Measurements from ENCODE around the gene KCNQ5. TPM values are rescaled to one million over a fixed set of nuclear protein-coding genes. Genes with fewer than 3 reads are reported as not detected.

Gene KCNQ5
- total RNA-seq, 4 donors from 2014 or later = 0.21 to 1.1 (median 0.59) TPM; not detected in 1

- no peak overlapping the region for H3K4me3 ChIP-seq
- H3K9me3 ChIP-seq = no peaks in the 10 kb centered on the region
- H3K27ac ChIP-seq = no peak overlapping the region
- WGBS, 2 donors = 59 to 61% methylated on average over 1 of the region's 1 CpG
- no peaks in the 10 kb centered on the region for H3K4me1 ChIP-seq
- no peaks in the 10 kb centered on the region for H3K27me3 ChIP-seq
- TF ChIP-seq POLR2A (IDR thresholded peaks at IDR 0.05) = no peak
- no peak for TF ChIP-seq CTCF (IDR thresholded peaks at IDR 0.05)
- no peak for TF ChIP-seq EP300 (IDR thresholded peaks at IDR 0.05)
- H3K36me3 ChIP-seq = no peaks in the 10 kb centered on the region
- no peak for DNase-seq (ENCODE audit: low spot score in 2 of 2)
These were observed 39.5 kb downstream of the KCNQ5 start for GRCh38 chr6:72661411-72661810.

GRCh38 chr6:72665599-72665998 lies 43.7 kb downstream of the KCNQ5 start:
- H3K4me3 ChIP-seq = no peak overlapping the region
- no peak for TF ChIP-seq CTCF (IDR thresholded peaks at IDR 0.05)
- TF ChIP-seq POLR2A (IDR thresholded peaks at IDR 0.05) = no peak
- TF ChIP-seq EP300 (IDR thresholded peaks at IDR 0.05) = no peak
- no peaks in the 10 kb centered on the region for H3K36me3 ChIP-seq
- H3K4me1 ChIP-seq = no peaks in the 10 kb centered on the region
- peaks cover 0 to 4% (median 0%) of the 10 kb centered on the region in 4 donors for H3K9me3 ChIP-seq
- H3K27ac ChIP-seq = no peak overlapping the region
- WGBS, 2 donors = 77 to 80% methylated on average over 3 of the region's 3 CpGs
- no peak for DNase-seq (ENCODE audit: low spot score in 2 of 2)
- no peaks in the 10 kb centered on the region for H3K27me3 ChIP-seq

DNA sequence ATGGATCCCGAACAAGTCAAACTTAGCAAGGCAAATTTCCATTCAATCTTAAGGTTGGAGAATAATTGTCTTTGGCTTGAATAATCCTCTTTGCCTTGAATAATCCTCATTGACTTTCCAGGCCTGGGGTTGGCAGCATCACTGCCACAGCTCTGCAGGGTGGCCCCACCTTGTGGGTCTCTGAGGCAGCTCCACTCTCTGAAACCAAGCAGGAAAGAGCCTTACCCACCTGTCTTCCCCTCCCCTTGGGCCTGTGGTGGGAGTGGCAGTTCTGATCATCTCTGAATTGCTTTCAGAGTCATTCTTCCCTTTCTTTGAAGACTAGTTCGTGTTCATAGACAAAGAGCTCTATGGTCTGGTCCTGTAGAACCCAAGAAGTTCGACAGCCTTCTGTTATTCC lies 47.5 kb downstream of the KCNQ5 start:
- WGBS, 2 donors = 87 to 89% methylated on average over 3 of the region's 3 CpGs
- H3K27me3 ChIP-seq = no peaks in the 10 kb centered on the region
- no peak overlapping the region for H3K4me3 ChIP-seq
- no peak overlapping the region for H3K27ac ChIP-seq
- DNase-seq (ENCODE audit: low spot score in 2 of 2) = no peak
- H3K36me3 ChIP-seq = no peaks in the 10 kb centered on the region
- no peaks in the 10 kb centered on the region for H3K4me1 ChIP-seq
- H3K9me3 ChIP-seq = peaks cover 0 to 4% (median 0%) of the 10 kb centered on the region in 4 donors
- no peak for TF ChIP-seq POLR2A (IDR thresholded peaks at IDR 0.05)
- TF ChIP-seq EP300 (IDR thresholded peaks at IDR 0.05) = no peak
- TF ChIP-seq CTCF (IDR thresholded peaks at IDR 0.05) = no peak

GRCh38 chr6:72672906-72673305 lies 51.0 kb downstream of the KCNQ5 start:
- H3K27ac ChIP-seq = no peak overlapping the region
- H3K27me3 ChIP-seq = no peaks in the 10 kb centered on the region
- no peak for DNase-seq (ENCODE audit: low spot score in 2 of 2)
- H3K4me3 ChIP-seq = no peak overlapping the region
- TF ChIP-seq POLR2A (IDR thresholded peaks at IDR 0.05) (no peak), CTCF (IDR thresholded peaks at IDR 0.05) (no peak), EP300 (IDR thresholded peaks at IDR 0.05) (no peak)
- H3K9me3 ChIP-seq = no peaks in the 10 kb centered on the region
- no peaks in the 10 kb centered on the region for H3K4me1 ChIP-seq
- no peaks in the 10 kb centered on the region for H3K36me3 ChIP-seq
- WGBS, 2 donors = 55 to 61% methylated on average over 1 of the region's 1 CpG

DNA sequence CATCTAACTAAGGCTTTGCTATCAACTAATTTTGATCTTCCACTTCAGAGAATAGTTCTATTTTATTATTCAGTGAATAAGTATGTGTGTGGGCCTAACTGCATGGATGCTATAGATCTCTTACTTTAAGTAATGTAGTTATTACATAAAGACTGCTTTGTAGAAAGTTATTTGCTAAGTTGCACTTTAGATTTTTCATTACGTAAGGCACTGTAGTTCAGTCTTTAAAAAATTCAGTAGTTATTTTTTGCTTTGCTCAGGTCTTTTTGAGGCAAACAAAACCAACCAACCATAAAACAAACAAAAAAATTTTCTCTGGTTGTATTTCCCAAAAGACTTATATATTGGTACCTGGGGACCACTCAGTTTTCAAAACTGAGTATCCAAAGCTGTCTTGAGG lies 53.0 kb downstream of the KCNQ5 start:
- Histone ChIP-seq H3K27ac (no peak overlapping the region), H3K4me1 (no peaks in the 10 kb centered on the region), H3K4me3 (no peak overlapping the region), H3K27me3 (no peaks in the 10 kb centered on the region), H3K36me3 (no peaks in the 10 kb centered on the region), H3K9me3 (no peaks in the 10 kb centered on the region)
- no peak for DNase-seq (ENCODE audit: low spot score in 2 of 2)
- TF ChIP-seq EP300 (IDR thresholded peaks at IDR 0.05) = no peak
- no peak for TF ChIP-seq POLR2A (IDR thresholded peaks at IDR 0.05)
- TF ChIP-seq CTCF (IDR thresholded peaks at IDR 0.05) = no peak
- 53 to 65% methylated on average over 1 of the region's 1 CpG for WGBS, 2 donors
